Measurements from ENCODE around the gene ATG2B. TPM values are rescaled to one million over a fixed set of nuclear protein-coding genes. Genes with fewer than 3 reads are reported as not detected.

ATG2B gene
- total and polyA plus RNA-seq, 9 of the 15 experiments (the other 6 are each of a cell fraction or from before 2014, with no cell fraction given) = 0.83 to 12.9 (median 8.7) TPM

DNA sequence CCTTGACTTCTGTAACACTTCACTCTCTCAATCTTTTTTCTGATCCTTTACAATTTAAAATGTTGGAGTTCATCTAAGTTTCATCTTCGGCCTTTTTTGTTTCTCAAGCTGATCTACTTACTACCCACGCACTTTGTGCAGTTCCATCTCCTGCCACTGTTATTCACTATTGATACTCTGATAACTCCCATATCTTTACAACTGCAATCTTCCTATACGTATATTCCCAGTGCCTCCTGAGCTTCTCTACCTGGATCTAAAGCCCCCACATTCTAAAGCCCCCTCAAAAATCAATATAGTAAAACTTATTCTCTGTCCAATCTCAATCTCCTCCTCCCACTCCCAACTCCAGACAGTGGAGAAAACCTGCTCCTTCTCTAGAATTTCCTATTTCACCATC is 5.9 kb downstream of the ATG2B start (continued):
- TF ChIP-seq LCOR (CRISPR knock-in tag; IDR thresholded peaks at IDR 0.05) (no peak), RCOR1 (IDR thresholded peaks at IDR 0.05; ENCODE audit: borderline replicate concordance in 1 of 2, low read depth in 2 of 2, low read length in 2 of 2) (0 out of 4 replicates have a peak, but pooled peaks of 1 of the 2 experiments have one; percentile 5), ZNF175 (CRISPR knock-in tag; IDR thresholded peaks at IDR 0.05; ENCODE audit: low read depth) (no peak), STAT5B (CRISPR knock-in tag; IDR thresholded peaks at IDR 0.05) (no peak), DMBX1 (CRISPR knock-in tag; IDR thresholded peaks at IDR 0.05; ENCODE audit: borderline replicate concordance) (no peak), MCM5 (IDR thresholded peaks at IDR 0.05; ENCODE audit: low read depth) (no peak), EGR1 (conservative IDR thresholded peaks at IDR 0.05) (peak; percentile 65), PURB (CRISPR knock-in tag; IDR thresholded peaks at IDR 0.05; ENCODE audit: low read depth) (no peak), BRF1 (IDR thresholded peaks at IDR 0.05; ENCODE audit: borderline replicate concordance, extremely low read depth, insufficient read length) (no peak), UBTF (IDR thresholded peaks at IDR 0.05; ENCODE audit: borderline replicate concordance in 1 of 2, low read depth in 2 of 2, low read length in 2 of 2) (no peak), ZNF511 (CRISPR knock-in tag; IDR thresholded peaks at IDR 0.05) (no peak), ZBTB17 (CRISPR knock-in tag; IDR thresholded peaks at IDR 0.05) (no peak), ZNF274 (IDR thresholded peaks at IDR 0.05; ENCODE audit: borderline replicate concordance, low read depth, low read length) (no peak), CREB3 (tag; conservative IDR thresholded peaks at IDR 0.05; ENCODE audit: low read depth) (no peak), HDAC2 (IDR thresholded peaks at IDR 0.05) (no peak)
